Stimulated activated CD8-positive, alpha-beta memory T cell treated with anti-CD3 and anti-CD28 coated beads, Interleukin-7, amount 100 ng/mL, for 4 hours (primary cell): ENCODE measurements around the gene FGGY.
"Not testable (repeated sequence)": the region's sequence is repeated elsewhere in the genome, so short reads cannot be mapped to it uniquely, and the experiment has no call there.

Source experiments
- DNase-seq, 2 donors: peaks; one replicate each; pipeline ENCODE4 v3.0.0-alpha.2; 2020; ENCODE audit warnings: low read depth in 2 of 2

FGGY gene

GRCh38 chr1:59350521-59350920 is 53.6 kb downstream of the FGGY start:
- DNase-seq: no peak

GRCh38 chr1:59352065-59352464 is 55.2 kb downstream of the FGGY start:
- no peak for DNase-seq

- DNase-seq: no peak
These were observed 56.6 kb downstream of the FGGY start for GRCh38 chr1:59353453-59353852.

- DNase-seq: not testable (repeated sequence)
These were observed 57.3 kb downstream of the FGGY start for GRCh38 chr1:59354239-59354638.

- no peak for DNase-seq
These were observed 57.9 kb downstream of the FGGY start for GRCh38 chr1:59354709-59355337.

- no peak for DNase-seq
These were observed 58.5 kb downstream of the FGGY start for GRCh38 chr1:59355361-59355760.

GRCh38 chr1:59356627-59357026 is 59.7 kb downstream of the FGGY start:
- DNase-seq: no peak

GRCh38 chr1:59357645-59358320 is 60.9 kb downstream of the FGGY start:
- no peak for DNase-seq

GRCh38 chr1:59359325-59359724 is 62.4 kb downstream of the FGGY start:
- no peak for DNase-seq

GRCh38 chr1:59360170-59360569 is 63.3 kb downstream of the FGGY start:
- no peak for DNase-seq

- DNase-seq: no peak
These were observed 63.8 kb downstream of the FGGY start for GRCh38 chr1:59360729-59361128.

GRCh38 chr1:59361766-59362165 is 64.9 kb downstream of the FGGY start:
- DNase-seq: no peak

- DNase-seq: no peak
These were observed 67.1 kb downstream of the FGGY start for GRCh38 chr1:59364037-59364436.

- no peak for DNase-seq
These were observed 69.5 kb downstream of the FGGY start for GRCh38 chr1:59366346-59366745.

GRCh38 chr1:59367301-59368007 is 70.6 kb downstream of the FGGY start:
- DNase-seq: no peak

- no peak for DNase-seq
These were observed 71.2 kb downstream of the FGGY start for GRCh38 chr1:59368008-59368670.

GRCh38 chr1:59375321-59376220 is 78.7 kb downstream of the FGGY start:
- DNase-seq: no peak

- no peak for DNase-seq
These were observed 80.5 kb downstream of the FGGY start for GRCh38 chr1:59377350-59377904.

- DNase-seq: no peak
These were observed 81.9 kb downstream of the FGGY start for GRCh38 chr1:59378621-59379370.

- DNase-seq: no peak
These were observed 82.5 kb downstream of the FGGY start for GRCh38 chr1:59379371-59379728.

GRCh38 chr1:59383963-59384362 is 87.1 kb downstream of the FGGY start:
- DNase-seq: no peak
